ENCODE results near the gene CNP.
A peak's percentile ranks its signal among the peaks of the same experiment; 100 is the strongest.
"Not testable (repeated sequence)": the region's sequence is repeated elsewhere in the genome, so short reads cannot be mapped to it uniquely, and the experiment has no call there.

The CNP gene

GRCh38 chr17:41966463-41967140 is at the start of gene CNP:
Gene CNP, plus strand, starts transcription at chr17:41966795. Its CDS starts 90 bp downstream, at chr17:41966885.
- DNase-seq = peak; percentile 93

GRCh38 chr17:41917192-41917591 is 49.4 kb upstream of the CNP start:
- in situ Hi-C loops (cut with HindIII; ENCODE audit: low pct_ligation_motif_present, low pct_unique_long_range_greater_than_20kb, low sequenced_read_pairs) = no loop called here
- DNase-seq = peak; percentile 52

More at GRCh38 chr17:41966463-41967140, at the start of gene CNP:
- in situ Hi-C loops (cut with HindIII; ENCODE audit: low pct_ligation_motif_present, low pct_unique_long_range_greater_than_20kb, low sequenced_read_pairs) = loop anchor here (25.0 kb wide), 1 partner anchor 146 kb away; the partner anchor contains the start of genes DHX58, HSPB9 and KAT2A

DNA sequence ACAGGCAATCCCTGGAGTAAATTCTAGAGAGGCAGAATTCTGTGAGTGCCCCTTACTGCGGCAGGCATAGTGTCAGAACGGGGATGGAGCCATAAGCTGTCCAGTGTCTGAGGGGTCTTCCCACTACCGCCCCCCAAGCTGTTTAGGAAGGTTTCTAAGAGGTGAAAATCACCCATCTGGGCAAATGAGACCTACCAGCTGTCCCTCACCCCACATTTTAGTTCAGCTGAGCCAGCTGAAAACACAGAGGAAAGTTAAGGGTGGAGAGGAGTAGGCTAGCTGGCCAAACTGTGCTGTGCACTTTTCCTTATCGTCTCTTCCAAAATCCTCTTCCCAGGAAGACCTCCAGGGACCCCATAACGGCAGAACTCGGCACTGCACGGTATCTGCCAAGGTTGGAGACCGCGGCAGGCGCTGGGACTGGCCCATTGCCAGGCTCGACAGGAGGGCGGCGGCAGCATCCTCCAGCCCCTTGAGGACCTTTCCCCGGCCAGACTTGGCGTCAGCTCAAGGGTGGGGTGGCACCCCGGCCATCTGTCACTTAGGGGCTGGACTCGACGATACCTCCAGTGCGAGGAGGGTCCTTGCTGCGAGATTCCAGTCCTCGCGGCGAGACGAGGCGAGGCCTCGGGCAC is 48.8 kb upstream of the CNP start:
- peak; percentile 54 for DNase-seq
- in situ Hi-C loops (cut with HindIII; ENCODE audit: low pct_ligation_motif_present, low pct_unique_long_range_greater_than_20kb, low sequenced_read_pairs) = no loop called here

GRCh38 chr17:41918314-41919164 is 48.1 kb upstream of the CNP start, which contains the start of gene ACLY:
Gene ACLY, minus strand, starts transcription at chr17:41918951. Its CDS starts 5,078 bp downstream, at chr17:41913873.
- in situ Hi-C loops (cut with HindIII; ENCODE audit: low pct_ligation_motif_present, low pct_unique_long_range_greater_than_20kb, low sequenced_read_pairs) = no loop called here

GRCh38 chr17:41919165-41919817 is 47.3 kb upstream of the CNP start:
- in situ Hi-C loops (cut with HindIII; ENCODE audit: low pct_ligation_motif_present, low pct_unique_long_range_greater_than_20kb, low sequenced_read_pairs) = no loop called here
- DNase-seq = peak; percentile 71

More at GRCh38 chr17:41918314-41919164, 48.1 kb upstream of the CNP start, which contains the start of gene ACLY:
- DNase-seq = peak; percentile 99

- in situ Hi-C loops (cut with HindIII; ENCODE audit: low pct_ligation_motif_present, low pct_unique_long_range_greater_than_20kb, low sequenced_read_pairs) = no loop called here
- no peak for DNase-seq
Measured at GRCh38 chr17:41919840-41920579, 46.6 kb upstream of the CNP start.

DNA sequence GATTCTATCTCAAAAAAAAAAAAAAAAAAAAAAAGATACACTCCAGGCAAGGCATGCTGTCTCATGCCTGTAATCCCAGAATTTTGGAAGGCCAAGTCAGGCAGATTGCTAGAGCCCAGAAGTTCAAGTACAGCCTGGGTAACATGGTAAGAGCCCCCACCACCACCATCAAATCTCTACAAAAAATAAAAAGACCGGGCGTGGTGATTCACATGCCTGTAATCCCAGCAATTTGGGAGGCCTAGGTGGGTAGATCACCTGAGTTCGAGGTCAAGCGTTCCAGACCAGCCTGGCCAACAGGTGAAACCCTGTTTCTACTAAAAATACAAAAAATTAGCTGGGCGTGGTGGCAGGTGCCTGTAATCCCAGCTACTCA is 46.0 kb upstream of the CNP start:
- in situ Hi-C loops (cut with HindIII; ENCODE audit: low pct_ligation_motif_present, low pct_unique_long_range_greater_than_20kb, low sequenced_read_pairs) = no loop called here
- DNase-seq = no peak

DNA sequence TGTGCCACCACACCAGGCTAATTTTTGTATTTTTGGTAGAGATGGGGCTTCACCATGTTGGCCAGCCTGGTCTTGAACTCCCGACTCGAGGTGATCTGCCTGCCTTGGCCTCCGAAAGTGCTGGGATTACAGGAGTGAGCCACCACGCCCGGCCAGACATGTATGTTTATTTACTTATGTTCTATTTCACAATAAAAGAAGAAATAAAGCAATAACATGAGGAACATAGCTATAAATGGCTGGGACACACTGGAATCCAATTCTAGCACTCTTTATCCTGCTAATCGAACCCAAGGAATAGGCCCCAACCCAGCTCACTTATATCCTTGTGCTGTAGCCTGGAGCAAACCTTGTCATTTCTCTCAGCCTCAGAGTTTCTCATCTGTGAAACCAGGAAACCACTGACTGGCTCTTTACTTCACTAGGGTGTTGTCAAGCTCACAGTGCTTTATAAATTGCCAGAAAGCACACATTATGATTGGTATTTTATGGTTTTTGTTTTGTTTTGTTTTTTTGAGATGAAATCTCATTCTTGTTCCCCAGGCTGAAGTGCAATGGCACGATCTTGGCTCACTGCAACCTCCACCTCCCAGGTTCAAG is 40.5 kb upstream of the CNP start:
- no peak for DNase-seq
- in situ Hi-C loops (cut with HindIII; ENCODE audit: low pct_ligation_motif_present, low pct_unique_long_range_greater_than_20kb, low sequenced_read_pairs) = no loop called here

DNA sequence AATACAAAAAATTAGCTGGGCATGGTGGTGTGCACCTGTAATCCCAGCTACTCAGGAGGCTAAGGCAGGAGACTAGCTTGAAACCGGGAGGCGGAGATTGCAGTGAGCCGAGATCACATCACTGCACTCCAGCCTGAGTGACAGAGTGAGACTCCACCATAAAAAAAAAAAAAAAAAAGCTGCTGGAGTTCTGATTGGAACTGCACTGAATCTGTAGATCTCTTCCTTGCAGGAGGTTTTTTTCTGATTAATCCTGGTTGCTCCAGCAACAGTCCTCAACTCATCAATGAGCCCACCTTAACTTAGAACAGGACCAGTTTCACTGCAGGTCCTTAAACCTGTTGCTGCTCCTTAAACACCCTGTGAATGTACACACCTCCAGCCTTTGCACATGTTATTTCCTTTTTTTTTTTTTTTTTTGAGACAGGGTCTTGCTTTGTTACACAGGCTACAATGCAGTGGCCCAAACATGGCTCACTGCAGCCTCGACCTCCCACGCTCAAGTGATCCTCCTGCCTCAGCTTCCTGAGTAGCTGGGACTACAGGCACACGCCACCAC is 37.8 kb upstream of the CNP start:
- DNase-seq = no peak
- in situ Hi-C loops (cut with HindIII; ENCODE audit: low pct_ligation_motif_present, low pct_unique_long_range_greater_than_20kb, low sequenced_read_pairs) = no loop called here

DNA sequence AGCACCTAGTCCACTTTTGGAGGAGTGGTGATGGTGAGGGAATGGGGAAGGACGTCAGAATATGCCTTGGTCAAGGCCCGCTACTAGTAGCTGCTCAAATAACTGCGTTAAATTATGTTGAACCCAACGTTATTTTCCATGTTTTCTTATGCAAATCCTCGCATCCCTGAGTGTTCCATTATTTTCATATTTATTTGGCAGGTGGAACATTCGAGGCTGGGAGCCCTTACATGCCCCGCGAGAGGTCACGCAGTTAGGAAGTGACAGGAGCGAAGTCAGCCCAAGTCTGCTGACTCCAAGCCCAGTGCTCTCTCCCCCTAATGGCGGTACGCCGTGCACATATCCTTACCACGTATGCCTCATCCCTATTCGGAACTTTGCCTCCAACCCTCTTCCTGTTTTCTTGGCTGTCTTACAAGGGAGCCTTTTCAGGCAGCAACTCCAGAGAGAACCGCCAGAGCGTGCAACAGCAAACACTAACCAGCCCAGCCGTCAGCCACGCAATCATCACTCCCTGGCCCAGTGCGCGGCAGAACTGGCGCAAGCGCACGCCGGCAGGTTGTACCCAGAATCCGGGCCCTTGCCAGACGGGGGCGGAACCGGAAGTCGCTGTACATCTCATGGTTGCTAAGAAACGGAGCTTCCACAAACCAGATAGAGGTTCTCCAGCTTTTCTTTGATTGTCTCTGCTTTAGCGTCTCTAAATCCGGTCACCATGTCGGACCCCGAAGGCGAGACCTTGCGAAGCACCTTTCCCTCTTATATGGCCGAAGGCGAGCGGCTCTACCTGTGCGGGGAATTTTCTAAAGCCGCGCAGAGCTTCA is 36.4 kb upstream of the CNP start, which contains the start of gene ODAD4:
Gene ODAD4 (plus strand): TSS at position 609 of the 824 bp plus-strand sequence. CDS start 107 bp downstream, at position 716.
- in situ Hi-C loops (cut with HindIII; ENCODE audit: low pct_ligation_motif_present, low pct_unique_long_range_greater_than_20kb, low sequenced_read_pairs) = no loop called here
- peak; percentile 99 for DNase-seq

- in situ Hi-C loops (cut with HindIII; ENCODE audit: low pct_ligation_motif_present, low pct_unique_long_range_greater_than_20kb, low sequenced_read_pairs) = not testable (repeated sequence)
Measured at GRCh38 chr17:41930833-41931156, 35.8 kb upstream of the CNP start.

DNA sequence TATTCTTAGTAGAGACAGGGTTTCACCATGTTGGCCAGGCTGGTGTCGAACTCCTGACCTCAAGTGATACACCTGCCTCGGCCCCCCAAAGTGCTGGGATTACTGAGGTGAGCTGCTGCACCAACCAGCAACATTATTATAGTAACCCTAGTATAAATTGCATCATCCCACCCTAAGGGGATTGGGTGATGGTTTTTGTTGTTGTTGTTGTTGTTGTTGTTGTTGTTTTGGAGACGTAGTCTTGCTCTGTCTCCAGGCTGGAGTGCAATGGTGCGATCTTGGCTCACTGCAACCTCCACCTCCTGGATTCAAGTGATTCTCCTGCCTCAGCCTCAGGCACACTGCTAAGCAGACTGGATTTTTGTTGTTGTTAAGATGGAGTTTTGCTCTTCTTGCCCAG is 34.9 kb upstream of the CNP start:
- in situ Hi-C loops (cut with HindIII; ENCODE audit: low pct_ligation_motif_present, low pct_unique_long_range_greater_than_20kb, low sequenced_read_pairs); DNase-seq: not testable (repeated sequence)

More at GRCh38 chr17:41930833-41931156, 35.8 kb upstream of the CNP start:
- not testable (repeated sequence) for DNase-seq

DNA sequence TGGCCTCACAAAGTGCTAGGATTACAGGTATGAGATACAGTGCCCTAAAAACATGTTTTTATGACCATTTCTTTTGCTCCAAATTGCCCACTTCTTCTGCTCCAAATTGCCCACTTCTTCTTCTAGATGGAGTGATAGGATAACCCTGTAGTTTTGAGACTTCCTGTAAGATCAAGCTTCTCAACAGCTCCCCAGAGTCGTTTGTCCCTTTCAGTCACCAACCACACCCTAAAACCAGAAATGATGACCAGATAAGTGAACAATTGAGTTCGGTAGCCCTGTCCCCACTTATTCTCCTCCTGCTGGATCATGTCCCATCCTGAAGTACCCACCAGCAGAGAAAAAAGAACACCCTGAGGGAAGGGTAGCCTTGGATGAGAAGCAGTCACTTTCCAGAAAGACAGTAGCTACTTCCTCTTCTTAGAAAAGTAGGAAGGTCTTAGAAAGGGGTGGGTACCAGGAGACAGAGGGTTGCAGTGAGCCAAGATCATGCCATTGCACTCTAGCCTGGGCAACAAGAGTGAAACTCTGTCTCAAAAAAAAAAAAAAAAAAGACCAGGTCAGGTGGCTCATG is 33.7 kb upstream of the CNP start:
- in situ Hi-C loops (cut with HindIII; ENCODE audit: low pct_ligation_motif_present, low pct_unique_long_range_greater_than_20kb, low sequenced_read_pairs) = no loop called here
- no peak for DNase-seq

GRCh38 chr17:41935641-41936040 is 31.0 kb upstream of the CNP start:
- in situ Hi-C loops (cut with HindIII; ENCODE audit: low pct_ligation_motif_present, low pct_unique_long_range_greater_than_20kb, low sequenced_read_pairs) = no loop called here
- DNase-seq = no peak

DNA sequence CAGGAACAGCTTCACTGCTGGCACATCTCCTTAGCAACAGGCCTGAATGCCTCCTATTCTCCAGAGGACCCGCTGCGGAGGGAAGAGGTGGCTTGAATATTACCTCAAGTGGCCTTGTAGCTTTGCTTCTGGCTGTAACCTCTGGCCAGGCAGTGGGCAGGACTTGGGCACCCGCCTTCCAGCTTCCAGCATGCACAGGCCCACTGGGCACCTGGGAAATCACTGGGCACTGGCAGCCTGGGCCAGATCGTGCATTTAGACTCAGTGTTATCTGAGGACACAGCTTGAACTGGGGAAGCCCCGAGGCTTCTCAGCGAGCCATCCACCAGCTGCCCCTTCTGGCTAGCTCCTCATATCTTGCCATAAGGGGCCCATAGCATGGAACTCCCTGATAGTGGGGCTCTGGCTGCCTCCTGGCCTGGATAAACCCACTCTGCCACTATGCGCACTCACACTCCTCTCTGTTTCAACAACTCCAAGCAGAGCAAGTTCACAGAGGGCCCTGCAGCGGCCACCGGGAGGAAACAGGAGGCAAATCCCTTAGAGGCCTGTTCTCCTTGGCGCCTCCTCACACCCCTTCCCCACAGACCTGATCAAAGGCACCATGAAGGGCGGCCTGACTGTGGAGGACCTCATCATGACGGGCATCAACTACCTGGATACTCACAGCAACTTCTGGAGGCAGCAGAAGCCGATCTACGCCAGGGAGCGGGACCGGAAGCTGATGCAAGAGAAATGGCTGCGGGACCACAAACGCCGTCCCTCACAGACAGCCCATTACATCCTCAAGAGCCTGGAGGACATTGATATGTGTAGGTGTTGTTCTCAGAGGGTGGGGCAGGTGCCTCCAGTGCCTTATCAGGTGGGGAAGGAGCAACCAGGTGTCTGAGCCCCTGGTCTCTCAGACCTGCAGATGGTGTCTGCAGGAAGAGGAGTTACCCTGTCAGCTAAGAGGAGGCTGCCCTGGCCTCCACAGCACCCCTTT is 28.3 kb upstream of the CNP start:
- DNase-seq = no peak
- in situ Hi-C loops (cut with HindIII; ENCODE audit: low pct_ligation_motif_present, low pct_unique_long_range_greater_than_20kb, low sequenced_read_pairs) = no loop called here
